Measurements from ENCODE around the gene ZCCHC2. TPM values are rescaled to one million over a fixed set of nuclear protein-coding genes. Genes with fewer than 3 reads are reported as not detected.

Gene ZCCHC2
- total RNA-seq, 2 donors from 2014 or later: 25.0 to 26.3 TPM

GRCh38 chr18:62506495-62507143 is 16.2 kb upstream of the ZCCHC2 start:
- no peak for DNase-seq (ENCODE audit: low spot score)
- intact Hi-C loops (cut with DNase I): no loop called here

GRCh38 chr18:62509779-62510178 is 13.0 kb upstream of the ZCCHC2 start:
- intact Hi-C loops (cut with DNase I): no loop called here
- no peak for DNase-seq (ENCODE audit: low spot score)

- DNase-seq (ENCODE audit: low spot score): no peak
- intact Hi-C loops (cut with DNase I): no loop called here
Observed at GRCh38 chr18:62510789-62511188, 12.0 kb upstream of the ZCCHC2 start.

GRCh38 chr18:62512532-62512931 is 10.3 kb upstream of the ZCCHC2 start:
- DNase-seq (ENCODE audit: low spot score): no peak
- intact Hi-C loops (cut with DNase I): no loop called here

GRCh38 chr18:62512996-62513395 is 9.8 kb upstream of the ZCCHC2 start:
- intact Hi-C loops (cut with DNase I): no loop called here

GRCh38 chr18:62514570-62514969 is 8.3 kb upstream of the ZCCHC2 start:
- no peak for DNase-seq (ENCODE audit: low spot score)
- intact Hi-C loops (cut with DNase I): no loop called here

More at GRCh38 chr18:62512996-62513395, 9.8 kb upstream of the ZCCHC2 start:
- DNase-seq (ENCODE audit: low spot score): no peak

GRCh38 chr18:62516242-62516641 is 6.6 kb upstream of the ZCCHC2 start:
- intact Hi-C loops (cut with DNase I): no loop called here
- no peak for DNase-seq (ENCODE audit: low spot score)

GRCh38 chr18:62518460-62519375 is 4.1 kb upstream of the ZCCHC2 start:
- intact Hi-C loops (cut with DNase I): no loop called here

GRCh38 chr18:62519684-62520083 is 3.1 kb upstream of the ZCCHC2 start:
- DNase-seq (ENCODE audit: low spot score): no peak
- intact Hi-C loops (cut with DNase I): loop anchor here in 1 of 2 donors (5.0 kb wide), 1 partner anchor 92 kb away; no protein-coding TSS in a partner anchor

More at GRCh38 chr18:62518460-62519375, 4.1 kb upstream of the ZCCHC2 start:
- no peak for DNase-seq (ENCODE audit: low spot score)

GRCh38 chr18:62521082-62521481 is 1.7 kb upstream of the ZCCHC2 start:
- DNase-seq (ENCODE audit: low spot score): no peak
- intact Hi-C loops (cut with DNase I): loop anchor here in 1 of 2 donors (5.0 kb wide), 1 partner anchor 94 kb away; no protein-coding TSS in a partner anchor

- intact Hi-C loops (cut with DNase I): loop anchor here in 1 of 2 donors (5.0 kb wide), 1 partner anchor 94 kb away; no protein-coding TSS in a partner anchor
- no peak for DNase-seq (ENCODE audit: low spot score)
Observed at GRCh38 chr18:62521593-62521992, 1.2 kb upstream of the ZCCHC2 start.

- no peak for DNase-seq (ENCODE audit: low spot score)
- intact Hi-C loops (cut with DNase I): loop anchor here (2.0 to 5.0 kb wide), 2 partner anchors 95 to 97 kb away; no protein-coding TSS in a partner anchor
Observed at GRCh38 chr18:62522178-62522503, 684 bp upstream of the ZCCHC2 start.

GRCh38 chr18:62523255-62523588 is 397 bp downstream of the ZCCHC2 start:
- DNase-seq (ENCODE audit: low spot score): no peak
- intact Hi-C loops (cut with DNase I): loop anchor here (2.0 to 5.0 kb wide), 2 partner anchors 96 to 98 kb away; no protein-coding TSS in a partner anchor

- intact Hi-C loops (cut with DNase I): loop anchor here (2.0 to 5.0 kb wide), 2 partner anchors 97 to 99 kb away; no protein-coding TSS in a partner anchor
- DNase-seq (ENCODE audit: low spot score): peak; percentile 88
Observed at GRCh38 chr18:62523631-62524439, 1.0 kb downstream of the ZCCHC2 start.

GRCh38 chr18:62524440-62525200 is 1.8 kb downstream of the ZCCHC2 start:
- peak; percentile 87 for DNase-seq (ENCODE audit: low spot score)
- intact Hi-C loops (cut with DNase I): loop anchor here in 1 of 2 donors (5.0 kb wide), 1 partner anchor 97 kb away; no protein-coding TSS in a partner anchor

GRCh38 chr18:62525608-62526007 is 2.8 kb downstream of the ZCCHC2 start:
- no peak for DNase-seq (ENCODE audit: low spot score)
- intact Hi-C loops (cut with DNase I): no loop called here

- intact Hi-C loops (cut with DNase I): no loop called here
- DNase-seq (ENCODE audit: low spot score): peak; percentile 95
Observed at GRCh38 chr18:62526098-62527025, 3.5 kb downstream of the ZCCHC2 start.

- DNase-seq (ENCODE audit: low spot score): no peak
- intact Hi-C loops (cut with DNase I): no loop called here
Observed at GRCh38 chr18:62529597-62529996, 6.8 kb downstream of the ZCCHC2 start.

All from posterior vena cava (tissue), 2 donors.